Skeletal muscle satellite cell (primary cell): ENCODE results near the gene SCIN.
A peak's percentile ranks its signal among the peaks of the same experiment; 100 is the strongest.
"Not testable (repeated sequence)": the region's sequence is repeated elsewhere in the genome, so short reads cannot be mapped to it uniquely, and the experiment has no call there.

ENCODE experiments used
- H3K27me3 ChIP-seq: 2 replicates; pipeline ENCODE4 v1.7.0; 2013; ENCODE audit warnings: low read length; ENCODE audit not compliant: control insufficient read depth, insufficient read depth
- H3K36me3 ChIP-seq: 2 replicates; pipeline ENCODE4 v1.7.0; 2013; ENCODE audit warnings: mild to moderate bottlenecking, control low read depth, low read length; ENCODE audit not compliant: insufficient read depth
- H3K4me1 ChIP-seq: 2 replicates; pipeline ENCODE4 v1.7.0; 2013; ENCODE audit warnings: low read length; ENCODE audit not compliant: control insufficient read depth, insufficient read depth
- H3K4me2 ChIP-seq: 2 replicates; pipeline ENCODE4 v1.7.0; 2013; ENCODE audit warnings: mild to moderate bottlenecking, low read length
- H3K4me3 ChIP-seq: 2 replicates; pipeline ENCODE4 v1.7.0; 2013; ENCODE audit warnings: low read length
- H3K9ac ChIP-seq: 2 replicates; pipeline ENCODE4 v1.7.0; 2013; ENCODE audit warnings: mild to moderate bottlenecking, low read depth, low read length, moderate library complexity
- H3K9me3 ChIP-seq: replicated peaks from 2 replicates; pipeline ENCODE4 v1.7.0; 2013; ENCODE audit warnings: mild to moderate bottlenecking, control low read depth, low read length

The SCIN gene

GRCh38 chr7:12653110-12653509 is 82.6 kb downstream of the SCIN start:
- H3K4me1 ChIP-seq: peaks cover 22% of the 10 kb centered on the region
- no peak overlapping the region for H3K9ac ChIP-seq
- no peaks in the 10 kb centered on the region for H3K36me3 ChIP-seq
- peak overlapping the region; percentile 26 for H3K4me2 ChIP-seq
- H3K27me3 ChIP-seq: no peaks in the 10 kb centered on the region
- no peaks in the 10 kb centered on the region for H3K9me3 ChIP-seq
- H3K4me3 ChIP-seq: no peak overlapping the region

GRCh38 chr7:12653518-12653917 is 83.0 kb downstream of the SCIN start:
- no peak overlapping the region for H3K4me3 ChIP-seq
- H3K27me3 ChIP-seq: no peaks in the 10 kb centered on the region
- H3K4me2 ChIP-seq: peak overlapping the region; percentile 26
- H3K4me1 ChIP-seq: peaks cover 22% of the 10 kb centered on the region
- H3K9ac ChIP-seq: no peak overlapping the region
- H3K9me3 ChIP-seq: no peaks in the 10 kb centered on the region
- H3K36me3 ChIP-seq: no peaks in the 10 kb centered on the region

DNA sequence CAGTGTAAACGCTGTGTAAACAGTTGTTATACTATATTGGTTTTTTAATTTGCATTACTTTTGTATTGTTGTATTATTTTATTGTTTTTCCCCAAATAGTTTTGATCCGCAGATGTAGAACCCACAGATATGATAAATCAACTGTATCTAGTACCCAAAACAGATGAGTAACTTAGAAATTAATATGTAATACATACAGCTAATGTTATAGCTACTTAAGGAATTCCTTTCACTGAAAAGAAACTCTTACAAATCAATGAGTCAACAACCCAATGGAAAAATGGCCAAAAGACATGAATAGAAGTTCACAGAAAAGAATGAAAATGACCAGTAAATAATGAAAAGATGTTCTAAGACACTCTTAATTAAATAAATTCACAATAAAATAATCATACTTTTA is 84.6 kb downstream of the SCIN start:
- Histone ChIP-seq H3K4me1 (peaks cover 25% of the 10 kb centered on the region), H3K4me2 (no peak overlapping the region), H3K9ac (no peak overlapping the region), H3K27me3 (no peaks in the 10 kb centered on the region), H3K36me3 (no peaks in the 10 kb centered on the region), H3K4me3 (no peak overlapping the region), H3K9me3 (no peaks in the 10 kb centered on the region)

- Histone ChIP-seq H3K4me1 (peaks cover 18% of the 10 kb centered on the region), H3K9ac (peak overlapping the region; percentile 57), H3K4me2 (peak overlapping the region; percentile 49), H3K4me3 (peak overlapping the region; percentile 38)
- not testable (repeated sequence) for H3K9me3 ChIP-seq, H3K36me3 ChIP-seq, H3K27me3 ChIP-seq
Observed at GRCh38 chr7:12660423-12660822, 89.9 kb downstream of the SCIN start.

- H3K9ac ChIP-seq, H3K9me3 ChIP-seq, H3K36me3 ChIP-seq, H3K27me3 ChIP-seq: not testable (repeated sequence)
- peak overlapping the region; percentile 19 for H3K4me2 ChIP-seq
- H3K4me3 ChIP-seq: peak overlapping the region; percentile 8
- H3K4me1 ChIP-seq: peaks cover 18% of the 10 kb centered on the region
Observed at GRCh38 chr7:12660986-12661385, 90.5 kb downstream of the SCIN start.

- Histone ChIP-seq H3K4me1 (peaks cover 21% of the 10 kb centered on the region), H3K9me3 (no peaks in the 10 kb centered on the region), H3K9ac (no peak overlapping the region), H3K4me3 (no peak overlapping the region), H3K4me2 (no peak overlapping the region), H3K36me3 (no peaks in the 10 kb centered on the region), H3K27me3 (no peaks in the 10 kb centered on the region)
Observed at GRCh38 chr7:12661581-12661980, 91.1 kb downstream of the SCIN start.

DNA sequence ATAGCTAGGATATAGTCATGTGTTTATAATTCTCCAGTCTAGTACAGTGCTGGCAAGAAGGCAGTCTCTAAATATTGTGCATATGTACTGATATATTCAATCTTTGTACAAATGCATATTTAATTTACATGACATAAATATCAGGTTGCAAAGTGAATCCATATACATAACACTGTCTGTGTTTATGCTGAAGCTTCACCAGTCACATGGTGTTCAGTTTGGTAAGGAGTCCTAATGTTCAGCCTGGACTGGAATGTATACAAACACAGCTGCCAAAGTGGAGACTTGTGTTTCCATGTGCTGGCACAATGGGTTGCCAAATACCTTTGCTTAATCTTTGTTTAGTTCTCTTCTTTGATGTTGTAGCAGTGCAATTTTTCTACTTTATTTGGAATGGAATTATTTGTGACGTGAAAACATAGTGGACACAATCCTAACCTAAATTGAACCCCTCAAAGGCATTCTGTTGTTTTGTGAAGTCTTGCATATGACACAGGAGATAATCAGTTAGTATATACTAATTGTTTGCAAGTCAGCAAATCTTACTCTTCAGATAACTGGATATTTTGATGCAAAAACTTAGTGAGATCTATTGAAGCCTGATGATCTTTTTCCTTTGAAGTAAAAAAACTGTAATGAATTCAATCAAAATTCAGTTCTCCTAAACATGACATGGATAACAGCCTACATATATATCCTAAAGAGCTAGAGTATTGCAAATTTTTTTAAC is 99.6 kb downstream of the SCIN start:
- H3K9ac ChIP-seq: no peak overlapping the region
- no peaks in the 10 kb centered on the region for H3K9me3 ChIP-seq
- no peak overlapping the region for H3K4me3 ChIP-seq
- H3K27me3 ChIP-seq: no peaks in the 10 kb centered on the region
- no peaks in the 10 kb centered on the region for H3K36me3 ChIP-seq
- peaks cover 12% of the 10 kb centered on the region for H3K4me1 ChIP-seq
- H3K4me2 ChIP-seq: no peak overlapping the region

DNA sequence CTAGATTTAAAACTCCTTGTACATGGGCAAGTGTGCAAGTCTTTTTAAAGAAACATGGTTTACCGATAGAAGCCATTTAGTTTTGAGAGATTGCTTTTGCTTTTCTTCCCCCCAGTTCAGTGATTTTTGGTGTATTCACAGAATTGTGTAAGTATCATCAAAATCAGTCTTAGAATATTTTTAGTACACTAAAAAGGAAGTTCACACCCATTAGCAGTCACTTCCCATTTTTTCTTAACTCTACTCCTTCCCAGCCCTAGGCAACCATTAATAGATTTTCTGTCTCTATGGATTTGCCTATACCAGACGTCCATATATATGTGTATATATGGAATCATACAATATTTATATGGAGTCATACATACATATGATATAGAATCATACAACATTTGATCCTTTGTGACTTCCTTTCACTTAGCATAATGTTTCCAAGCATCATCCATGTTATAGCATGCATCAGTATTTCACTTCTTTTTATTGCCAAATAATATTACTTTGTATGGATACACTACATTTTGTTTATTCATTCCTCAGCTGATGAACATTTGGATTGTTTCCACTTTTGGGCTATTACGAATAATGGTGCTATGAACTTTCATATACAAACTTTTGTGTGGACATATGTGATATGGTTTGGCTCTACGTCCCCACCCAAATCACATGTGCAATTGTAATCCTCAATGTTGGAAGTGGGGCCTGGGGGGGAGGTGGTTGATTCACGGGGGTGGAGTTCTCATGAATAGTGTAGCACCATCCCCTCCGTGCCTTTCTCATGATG is 100.4 kb downstream of the SCIN start:
- no peaks in the 10 kb centered on the region for H3K36me3 ChIP-seq
- H3K4me1 ChIP-seq: peaks cover 12% of the 10 kb centered on the region
- H3K9ac ChIP-seq: no peak overlapping the region
- no peak overlapping the region for H3K4me3 ChIP-seq
- H3K9me3 ChIP-seq: no peaks in the 10 kb centered on the region
- H3K4me2 ChIP-seq: no peak overlapping the region
- H3K27me3 ChIP-seq: no peaks in the 10 kb centered on the region

DNA sequence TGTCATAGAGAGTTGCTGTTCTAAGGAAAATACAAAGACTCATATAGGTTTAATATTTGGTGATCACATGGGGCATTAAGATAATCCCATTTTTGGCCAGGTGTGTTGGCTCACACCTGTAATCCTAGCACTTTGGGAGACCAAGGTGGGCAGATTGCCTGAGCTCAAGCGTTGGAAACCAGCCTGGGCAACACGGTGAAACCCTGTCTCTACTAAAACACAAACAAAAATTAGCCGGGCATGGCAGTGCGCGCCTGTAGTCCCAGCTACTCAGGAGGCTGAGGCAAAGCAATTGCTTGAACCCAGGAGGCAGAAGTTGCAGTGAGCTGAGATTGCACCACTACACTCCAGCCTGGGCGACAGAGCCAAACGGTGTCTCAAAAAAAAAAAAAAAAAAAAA is 102.9 kb downstream of the SCIN start:
- H3K27me3 ChIP-seq, H3K4me3 ChIP-seq, H3K4me1 ChIP-seq, H3K9me3 ChIP-seq, H3K36me3 ChIP-seq, H3K9ac ChIP-seq, H3K4me2 ChIP-seq: not testable (repeated sequence)

- Histone ChIP-seq H3K4me2 (no peak overlapping the region), H3K27me3 (no peaks in the 10 kb centered on the region), H3K36me3 (no peaks in the 10 kb centered on the region), H3K9ac (no peak overlapping the region), H3K9me3 (no peaks in the 10 kb centered on the region), H3K4me3 (no peak overlapping the region), H3K4me1 (peaks cover 6% of the 10 kb centered on the region)
Observed at GRCh38 chr7:12674053-12674452, 103.5 kb downstream of the SCIN start.

DNA sequence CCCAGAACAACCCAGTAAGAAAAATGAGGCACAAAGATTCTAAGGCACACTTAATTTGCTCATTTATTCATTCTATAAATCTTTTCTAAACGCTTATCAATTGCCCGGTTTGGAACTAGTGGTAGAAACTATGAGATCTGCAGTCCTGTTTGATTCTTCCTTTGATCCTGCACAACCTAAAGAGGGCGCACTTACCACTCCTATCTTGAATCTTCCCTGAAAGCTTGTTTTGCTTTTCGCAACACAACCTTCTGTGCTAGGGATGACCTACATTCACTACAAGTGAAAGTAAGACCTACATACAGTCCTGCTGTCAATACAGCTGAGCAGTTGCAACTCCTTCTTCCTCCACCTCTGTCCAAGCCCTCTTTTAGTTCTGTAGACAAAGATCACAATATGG is 104.3 kb downstream of the SCIN start:
- no peaks in the 10 kb centered on the region for H3K9me3 ChIP-seq
- H3K4me1 ChIP-seq: peaks cover 4% of the 10 kb centered on the region
- H3K36me3 ChIP-seq: no peaks in the 10 kb centered on the region
- no peaks in the 10 kb centered on the region for H3K27me3 ChIP-seq
- no peak overlapping the region for H3K4me3 ChIP-seq
- no peak overlapping the region for H3K4me2 ChIP-seq
- H3K9ac ChIP-seq: no peak overlapping the region
